NT2/D1 (cell line): ENCODE results near the gene GOLT1B.
"Not testable (repeated sequence)": the region's sequence is repeated elsewhere in the genome, so short reads cannot be mapped to it uniquely, and the experiment has no call there.

ENCODE experiments used
- DNase-seq: peaks from one replicate; pipeline ENCODE4 v3.0.0-alpha.2; 2011; ENCODE audit warnings: low read depth, low spot score
- H3K27me3 ChIP-seq: 2 replicates; pipeline ENCODE4 v1.6.0; 2011; ENCODE audit warnings: mild to moderate bottlenecking; ENCODE audit not compliant: insufficient read length, insufficient read depth
- H3K36me3 ChIP-seq: 2 replicates; pipeline ENCODE4 v1.6.1; 2011; ENCODE audit warnings: mild to moderate bottlenecking, low read length, mixed read lengths; ENCODE audit not compliant: insufficient read depth, insufficient read length
- H3K4me1 ChIP-seq: 2 replicates; pipeline ENCODE4 v1.5.1; 2011; ENCODE audit not compliant: insufficient read depth, insufficient read length
- H3K4me3 ChIP-seq: 2 replicates; pipeline ENCODE4 v1.5.1; 2011; ENCODE audit warnings: low read depth; ENCODE audit not compliant: insufficient read length
- H3K9ac ChIP-seq: 2 replicates; pipeline ENCODE4 v1.6.0; 2011; ENCODE audit warnings: low read depth; ENCODE audit not compliant: insufficient read length
- H3K9me3 ChIP-seq: 2 replicates; pipeline ENCODE4 v1.5.1; 2011; ENCODE audit warnings: mild to moderate bottlenecking, low read length; ENCODE audit not compliant: insufficient read depth
- SUZ12 ChIP-seq: IDR thresholded peaks from 2 replicates; pipeline ENCODE4 v1.6.1; 2011; ENCODE audit not compliant: insufficient read length, insufficient read depth; ENCODE audit errors: extremely low read depth
- YY1 ChIP-seq: IDR thresholded peaks from 2 replicates; pipeline ENCODE4 v1.6.1; 2011; ENCODE audit not compliant: insufficient read length, insufficient read depth
- ZNF274 ChIP-seq: IDR thresholded peaks from 2 replicates; pipeline ENCODE4 v1.6.1; 2011; ENCODE audit warnings: mild to moderate bottlenecking, low read depth, low read length

Gene GOLT1B, protein sequence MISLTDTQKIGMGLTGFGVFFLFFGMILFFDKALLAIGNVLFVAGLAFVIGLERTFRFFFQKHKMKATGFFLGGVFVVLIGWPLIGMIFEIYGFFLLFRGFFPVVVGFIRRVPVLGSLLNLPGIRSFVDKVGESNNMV

DNA sequence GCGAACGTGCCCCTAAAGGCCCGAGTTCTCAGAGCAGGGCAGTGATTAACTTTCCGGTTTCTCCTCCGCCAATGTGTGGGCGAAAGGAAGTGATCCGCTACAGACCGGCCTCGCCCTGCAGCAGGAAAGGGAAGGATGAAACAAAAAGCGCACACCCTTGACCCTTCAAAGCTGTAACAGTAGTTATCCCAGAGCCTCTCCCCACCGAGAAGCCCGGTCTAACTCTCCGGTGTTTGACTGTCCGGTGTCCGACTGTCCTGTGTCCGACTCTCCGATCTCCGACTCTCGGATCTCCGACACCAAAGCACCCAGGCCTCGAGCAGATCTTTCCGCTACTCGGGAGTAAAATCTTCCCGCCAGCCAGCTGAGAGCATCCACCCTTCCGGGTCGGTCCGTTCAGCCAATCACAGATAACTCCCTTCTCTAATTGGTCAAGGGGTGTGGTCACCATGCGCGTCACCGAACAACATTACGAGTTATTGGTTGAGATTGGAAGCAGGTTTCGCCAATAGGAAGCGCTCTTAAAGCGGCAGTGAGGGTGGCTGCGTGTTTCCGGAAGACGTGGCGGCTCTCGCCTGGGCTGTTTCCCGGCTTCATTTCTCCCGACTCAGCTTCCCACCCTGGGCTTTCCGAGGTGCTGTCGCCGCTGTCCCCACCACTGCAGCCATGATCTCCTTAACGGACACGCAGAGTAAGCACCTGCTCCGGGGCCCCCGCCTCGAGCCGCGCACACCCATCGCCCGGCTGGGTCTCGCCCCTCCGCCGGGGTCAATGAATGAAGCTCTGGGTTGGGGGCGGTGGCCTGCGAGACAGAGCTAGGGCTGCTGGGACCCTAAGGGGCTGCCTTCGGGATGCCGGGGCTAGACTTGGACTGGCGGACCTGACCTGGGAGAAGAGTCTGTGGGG lies at the start of gene GOLT1B, which contains the start of gene RECQL:
TSS of gene GOLT1B (plus strand) at position 532 of the 906 bp plus-strand sequence. CDS start at position 667, 135 bp downstream.
TSS of gene RECQL (minus strand) at position 378 of the 906 bp plus-strand sequence. CDS start 2,065 bp downstream, outside the sequence.
- H3K9ac ChIP-seq, result peak within 1 kb of the TSS; percentile 91
- no peaks in the 10 kb centered on the region for H3K9me3 ChIP-seq
- peak within 1 kb of the TSS; percentile 90 for H3K4me3 ChIP-seq
- DNase-seq, result peak; percentile 100
- no peaks in the 10 kb centered on the region for H3K27me3 ChIP-seq
- no peaks in the 10 kb centered on the region for H3K4me1 ChIP-seq
- peaks cover 44% of the 10 kb centered on the region for H3K36me3 ChIP-seq
- TF ChIP-seq SUZ12 (no peak), ZNF274 (no peak)

DNA sequence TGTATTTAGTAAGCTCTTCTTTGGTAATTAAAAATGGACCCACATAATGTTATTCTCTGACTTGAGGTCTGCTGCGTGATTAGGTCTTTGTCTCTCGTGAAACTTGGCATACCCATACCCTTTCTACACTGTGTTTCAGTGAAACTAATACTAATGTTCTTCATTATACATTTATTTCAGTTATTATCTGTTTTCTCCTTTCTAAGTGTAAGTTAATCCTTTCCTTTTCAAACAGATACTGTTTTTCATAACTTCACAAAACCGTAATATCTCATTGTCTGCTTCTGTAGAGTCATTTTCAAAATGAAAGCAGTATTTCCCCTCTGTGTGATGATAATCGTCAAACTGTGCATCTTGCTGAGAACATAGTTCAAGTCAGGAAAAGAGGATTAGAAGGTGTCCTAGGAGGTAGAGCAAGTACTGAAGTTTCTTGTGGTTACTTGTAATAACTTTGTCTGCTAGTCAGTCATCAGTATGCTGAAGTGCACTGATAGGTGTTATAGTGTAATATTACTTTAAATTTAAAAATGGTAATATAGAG lies 48.2 kb upstream of the GOLT1B start:
- H3K4me1 ChIP-seq, result no peaks in the 10 kb centered on the region
- DNase-seq, result no peak
- H3K9me3 ChIP-seq, result no peaks in the 10 kb centered on the region
- no peaks in the 10 kb centered on the region for H3K36me3 ChIP-seq
- no peaks in the 10 kb centered on the region for H3K27me3 ChIP-seq
- TF ChIP-seq YY1 (no peak), SUZ12 (no peak), ZNF274 (no peak)
- H3K4me3 ChIP-seq, result no peak overlapping the region
- H3K9ac ChIP-seq, result no peak overlapping the region

DNA sequence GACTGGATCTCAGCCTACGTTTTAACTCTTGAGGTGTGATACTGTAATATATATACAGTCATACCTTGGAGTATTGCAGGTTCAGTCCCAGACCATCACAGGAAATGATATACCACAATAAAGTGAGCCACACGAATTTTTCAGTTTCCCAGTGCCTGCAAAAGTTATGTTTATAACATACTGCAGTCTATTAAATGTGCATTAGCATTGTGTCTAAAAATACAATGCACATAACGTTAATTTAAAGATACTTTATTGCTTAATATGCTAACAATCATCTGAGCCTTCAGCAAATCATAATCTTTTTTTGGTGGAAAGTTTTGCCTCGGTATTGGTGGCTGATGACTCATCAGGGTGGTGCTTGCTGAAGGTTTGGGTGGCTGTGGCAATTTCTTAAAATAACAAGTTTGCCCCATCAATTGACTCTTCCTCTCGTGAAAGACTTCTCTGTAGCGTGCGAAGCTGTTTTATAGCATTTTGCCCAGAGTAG lies 45.3 kb upstream of the GOLT1B start:
- TF ChIP-seq YY1, result no peak
- TF ChIP-seq ZNF274, result no peak
- TF ChIP-seq SUZ12, result no peak
- H3K9ac ChIP-seq, result no peak overlapping the region
- DNase-seq, result no peak
- H3K9me3 ChIP-seq, result no peaks in the 10 kb centered on the region
- no peaks in the 10 kb centered on the region for H3K27me3 ChIP-seq
- H3K4me1 ChIP-seq, result no peaks in the 10 kb centered on the region
- H3K4me3 ChIP-seq, result no peak overlapping the region
- no peaks in the 10 kb centered on the region for H3K36me3 ChIP-seq

DNA sequence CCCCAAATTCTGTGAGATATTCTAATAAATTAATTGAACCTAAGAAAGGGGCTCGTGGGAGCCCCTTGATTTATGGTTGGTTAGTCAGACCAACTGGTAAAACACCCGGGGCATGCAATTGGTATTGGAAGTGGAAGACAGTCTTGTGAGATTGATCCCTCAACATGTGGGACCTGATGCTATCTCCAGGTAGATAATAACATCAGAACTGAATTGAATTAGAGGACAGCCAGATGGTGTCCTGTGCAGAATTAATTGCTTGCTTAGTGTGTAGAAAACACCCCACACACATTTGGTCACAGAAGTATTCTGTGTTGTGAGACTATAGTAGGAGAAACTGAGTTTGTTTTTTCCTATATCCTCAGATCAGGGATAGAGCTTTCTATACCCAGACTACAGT lies 42.1 kb upstream of the GOLT1B start:
- no peak for TF ChIP-seq SUZ12
- TF ChIP-seq YY1, result no peak
- no peak for TF ChIP-seq ZNF274
- H3K9ac ChIP-seq, result no peak overlapping the region
- no peaks in the 10 kb centered on the region for H3K36me3 ChIP-seq
- H3K27me3 ChIP-seq, result no peaks in the 10 kb centered on the region
- no peak for DNase-seq
- no peaks in the 10 kb centered on the region for H3K4me1 ChIP-seq
- H3K9me3 ChIP-seq, result no peaks in the 10 kb centered on the region
- H3K4me3 ChIP-seq, result no peak overlapping the region

DNA sequence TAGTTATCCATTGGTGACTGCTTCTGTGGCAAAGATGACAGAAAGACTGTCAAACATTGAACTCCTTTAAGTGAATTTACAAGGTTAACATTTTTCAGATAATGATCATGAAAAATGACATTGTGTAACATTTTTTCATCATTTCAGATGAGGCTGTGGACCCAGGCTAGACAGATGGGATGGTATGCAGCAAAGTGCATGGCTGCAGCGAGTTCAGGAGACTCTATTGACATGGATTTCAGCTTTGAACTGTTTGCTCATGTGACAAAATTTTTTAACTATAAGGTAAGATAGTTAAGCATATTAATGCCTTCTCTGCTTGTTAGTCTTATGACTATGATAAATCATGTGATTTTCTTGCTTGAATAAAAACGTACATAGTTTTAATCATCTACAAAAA lies 34.3 kb upstream of the GOLT1B start:
- not testable (repeated sequence) for DNase-seq, H3K27me3 ChIP-seq, H3K9ac ChIP-seq, H3K4me1 ChIP-seq, H3K4me3 ChIP-seq, H3K9me3 ChIP-seq
- H3K36me3 ChIP-seq, result peaks cover 20% of the 10 kb centered on the region

DNA sequence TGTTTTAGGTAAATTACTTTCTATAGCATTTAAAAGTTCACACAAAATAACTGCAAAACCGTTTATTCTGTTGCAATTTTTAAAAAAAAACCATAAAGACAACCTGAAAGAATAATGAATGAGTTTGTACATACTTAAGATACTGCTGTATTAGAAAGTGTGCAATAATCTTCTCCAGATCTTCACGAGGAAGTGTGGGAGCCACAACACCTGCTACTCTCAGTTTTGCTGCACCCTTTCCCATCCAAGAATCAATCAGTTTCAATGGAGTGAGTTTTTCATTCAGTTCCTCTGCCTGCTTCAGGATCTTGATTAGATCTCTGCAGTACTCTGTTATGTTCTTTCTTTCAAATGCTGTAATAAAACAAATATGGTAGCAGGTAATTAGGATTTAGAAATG lies 30.3 kb upstream of the GOLT1B start:
- peaks cover 58% of the 10 kb centered on the region for H3K36me3 ChIP-seq

DNA sequence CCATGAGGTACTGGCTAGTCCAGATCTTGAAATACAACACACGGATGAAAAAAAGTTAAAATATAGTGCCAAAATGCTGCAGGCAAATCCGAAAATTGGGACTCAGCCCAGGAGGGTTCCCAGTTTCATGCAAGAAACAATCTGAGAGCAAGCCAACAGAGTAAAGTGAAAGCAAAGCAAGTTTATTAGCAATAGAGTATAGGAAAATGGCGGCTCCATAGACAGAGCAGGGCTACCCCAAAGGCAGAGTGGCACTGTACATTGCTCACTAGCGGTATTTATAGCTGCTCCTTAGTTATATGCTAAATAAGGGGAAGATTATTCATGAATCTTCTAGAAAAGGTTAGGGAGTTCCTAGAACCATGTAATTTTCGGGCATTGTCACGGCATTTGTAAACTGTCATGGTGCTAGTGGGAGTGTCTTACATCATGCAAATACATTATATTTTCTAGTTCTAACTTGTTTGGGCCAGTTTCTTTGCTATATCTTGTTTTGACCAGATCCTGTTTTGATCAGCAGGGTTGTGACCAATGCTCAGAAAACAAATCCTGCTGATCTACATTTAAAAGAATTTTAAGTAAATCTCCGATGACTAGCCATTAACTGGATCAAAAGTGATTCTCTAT lies 29.3 kb upstream of the GOLT1B start:
- Histone ChIP-seq H3K4me1 (no peaks in the 10 kb centered on the region), H3K9me3 (no peaks in the 10 kb centered on the region), H3K9ac (no peak overlapping the region), H3K4me3 (no peak overlapping the region), H3K36me3 (peaks cover 68% of the 10 kb centered on the region), H3K27me3 (no peaks in the 10 kb centered on the region)
- no peak for DNase-seq
- TF ChIP-seq ZNF274, result no peak
- TF ChIP-seq SUZ12, result no peak
- TF ChIP-seq YY1, result no peak

More for the DNA sequence above, 30.3 kb upstream of the GOLT1B start:
- H3K27me3 ChIP-seq, result no peaks in the 10 kb centered on the region
- TF ChIP-seq SUZ12 (no peak), YY1 (no peak), ZNF274 (no peak)
- H3K9me3 ChIP-seq, result no peaks in the 10 kb centered on the region
- H3K4me1 ChIP-seq, result no peaks in the 10 kb centered on the region
- H3K9ac ChIP-seq, result no peak overlapping the region
- H3K4me3 ChIP-seq, result no peak overlapping the region
- no peak for DNase-seq
